Measurements from ENCODE around the gene ZNF587.
A peak's percentile ranks its signal among the peaks of the same experiment; 100 is the strongest.
"Not testable (repeated sequence)": the region's sequence is repeated elsewhere in the genome, so short reads cannot be mapped to it uniquely, and the experiment has no call there.

The ZNF587 gene

DNA sequence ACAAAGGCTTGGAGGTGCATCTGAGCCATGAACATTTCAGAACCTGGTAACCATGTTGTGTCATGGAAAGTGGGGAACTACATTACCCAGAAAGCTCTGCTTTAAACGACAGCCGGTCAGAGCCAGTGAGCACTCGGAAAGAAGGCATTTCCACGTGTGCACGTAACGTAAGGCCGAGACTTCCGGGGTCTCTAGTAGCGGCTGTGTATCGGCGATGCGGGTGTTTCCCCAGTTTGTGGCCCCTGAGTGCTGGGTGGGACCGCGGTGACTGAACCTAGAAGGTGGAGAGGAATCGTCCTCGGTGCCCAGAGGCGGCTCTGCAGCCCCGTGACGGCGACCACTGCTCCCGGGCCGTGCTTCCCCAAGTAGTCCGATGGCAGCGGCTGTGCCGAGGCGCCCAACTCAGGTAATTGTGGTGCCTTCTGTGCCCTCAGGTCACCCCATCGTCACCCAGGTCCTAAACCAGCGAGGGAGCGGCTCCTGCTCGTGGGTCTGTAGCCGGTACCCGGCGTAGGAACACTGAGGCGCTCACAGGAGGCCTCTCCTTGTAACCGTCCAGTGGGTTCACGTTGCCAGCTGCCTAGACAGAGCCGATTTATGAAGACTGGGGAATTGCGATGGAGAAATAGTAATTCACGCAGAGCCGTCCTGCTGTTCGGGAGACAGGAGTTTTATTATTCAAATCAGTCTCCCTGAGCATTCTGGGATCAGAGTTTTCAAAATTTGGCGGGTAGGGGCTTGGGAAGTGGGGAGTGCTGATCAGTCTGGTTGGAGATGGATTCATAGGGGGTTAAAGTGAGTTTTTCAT is at the start of gene ZNF587:
TSS of gene ZNF587 (plus strand) at position 194 of the 808 bp plus-strand sequence. CDS start at position 374, 180 bp downstream.
- peak; percentile 76 for DNase-seq (ENCODE audit: low read depth)

DNA sequence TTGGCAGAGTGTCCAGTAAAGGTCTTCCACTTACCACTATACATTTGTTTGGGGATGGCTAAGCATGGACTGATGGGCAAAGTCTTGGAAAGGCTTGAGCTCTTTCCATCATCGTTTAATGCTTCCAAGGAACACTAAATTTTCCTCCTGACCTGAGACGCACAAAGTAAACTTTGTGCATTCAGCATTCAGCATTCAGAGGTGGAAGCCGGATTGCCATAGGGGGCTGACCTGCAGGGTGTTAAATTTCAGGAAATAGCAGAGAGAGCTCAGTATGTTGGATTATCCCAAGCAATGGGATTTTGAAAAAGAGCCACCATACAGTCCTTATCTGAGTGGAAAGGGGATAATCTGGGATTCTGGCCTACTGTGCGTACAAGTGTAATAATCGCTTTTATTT is 49.0 kb upstream of the ZNF587 start:
- no peak for DNase-seq (ENCODE audit: low read depth)

- DNase-seq (ENCODE audit: low read depth): no peak
Measured at GRCh38 chr19:57802269-57802668, 47.4 kb upstream of the ZNF587 start.

GRCh38 chr19:57803265-57803593 is 46.4 kb upstream of the ZNF587 start:
- DNase-seq (ENCODE audit: low read depth): no peak

DNA sequence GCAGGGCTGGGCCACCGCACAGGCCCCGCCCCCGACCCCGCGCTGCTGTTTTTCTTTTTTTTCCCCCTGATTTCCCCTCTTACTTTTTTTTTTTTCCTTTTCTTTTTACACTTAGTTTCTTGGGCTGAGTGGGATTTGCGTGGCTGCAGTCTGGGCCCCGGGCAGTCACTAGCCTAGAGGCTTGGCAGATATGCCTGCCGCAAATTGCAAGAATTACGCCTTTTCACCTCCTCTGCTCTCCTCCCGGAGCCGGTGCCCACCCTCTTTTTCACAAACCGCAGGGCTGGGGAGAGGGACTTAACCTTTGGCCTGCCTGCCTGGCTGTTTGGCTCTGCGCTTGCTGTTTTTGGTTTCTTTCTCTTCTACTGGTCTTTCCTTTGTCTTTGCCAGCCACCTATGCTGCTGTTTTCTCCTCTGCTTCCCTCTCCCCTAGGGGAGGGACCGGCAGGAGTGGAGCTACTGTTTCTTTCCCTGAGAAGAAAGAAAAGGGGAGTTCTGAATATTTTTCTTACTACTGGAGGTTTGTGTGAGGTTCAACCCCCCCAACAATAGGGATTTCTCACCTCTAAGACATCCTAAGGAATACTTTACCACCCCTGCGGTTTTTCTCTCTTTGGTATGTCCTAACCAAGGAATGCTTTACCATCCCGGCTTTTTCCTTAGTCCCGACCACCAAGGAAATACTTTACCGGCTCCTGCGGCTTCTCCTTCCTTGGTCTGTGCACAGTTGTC is 45.9 kb upstream of the ZNF587 start:
- peak; percentile 36 for DNase-seq (ENCODE audit: low read depth)

- DNase-seq (ENCODE audit: low read depth): peak; percentile 29
Measured at GRCh38 chr19:57807541-57807940, 42.1 kb upstream of the ZNF587 start.

- not testable (repeated sequence) for DNase-seq (ENCODE audit: low read depth)
Measured at GRCh38 chr19:57810410-57811295, 39.0 kb upstream of the ZNF587 start.

- no peak for DNase-seq (ENCODE audit: low read depth)
Measured at GRCh38 chr19:57812226-57812625, 37.4 kb upstream of the ZNF587 start.

DNA sequence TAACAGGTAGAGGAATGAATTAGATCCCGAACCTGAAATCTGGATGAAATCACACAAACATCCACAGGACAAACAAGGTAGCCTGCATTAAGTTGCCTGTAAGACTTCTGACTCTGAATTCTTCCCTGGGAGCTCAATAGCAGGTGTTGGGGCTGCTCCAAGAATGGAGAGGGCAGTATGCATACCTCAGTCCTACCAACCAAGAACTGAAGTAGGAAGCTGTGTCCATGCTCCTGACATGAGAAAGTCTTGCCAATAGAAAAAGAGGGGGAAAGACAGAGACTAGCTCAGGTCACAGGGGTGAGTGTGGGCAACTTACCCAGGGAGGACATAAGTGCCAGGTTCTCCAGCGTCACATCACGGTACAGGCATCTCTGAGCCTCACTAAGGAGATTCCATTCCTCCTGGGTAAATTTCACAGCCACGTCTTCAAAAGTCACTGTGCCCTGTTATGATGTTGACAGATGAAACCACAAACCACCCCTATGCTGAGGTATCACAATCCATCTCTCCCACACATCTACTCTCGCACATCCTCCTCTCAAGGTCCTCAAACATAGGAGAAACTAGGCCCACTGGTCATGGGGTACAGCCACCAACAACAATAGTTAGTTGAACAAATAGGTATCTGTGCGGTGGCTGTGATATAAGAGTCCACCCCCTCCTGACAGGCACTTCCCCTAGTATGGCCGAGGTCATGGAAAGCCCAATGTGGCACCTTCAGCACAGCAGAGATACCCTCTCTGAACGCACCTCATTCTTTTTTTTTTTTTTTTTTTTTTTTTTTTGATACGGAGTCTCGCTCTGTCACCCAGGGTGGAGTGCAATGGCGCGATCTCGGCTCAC is 36.5 kb upstream of the ZNF587 start:
- DNase-seq (ENCODE audit: low read depth): not testable (repeated sequence)

DNA sequence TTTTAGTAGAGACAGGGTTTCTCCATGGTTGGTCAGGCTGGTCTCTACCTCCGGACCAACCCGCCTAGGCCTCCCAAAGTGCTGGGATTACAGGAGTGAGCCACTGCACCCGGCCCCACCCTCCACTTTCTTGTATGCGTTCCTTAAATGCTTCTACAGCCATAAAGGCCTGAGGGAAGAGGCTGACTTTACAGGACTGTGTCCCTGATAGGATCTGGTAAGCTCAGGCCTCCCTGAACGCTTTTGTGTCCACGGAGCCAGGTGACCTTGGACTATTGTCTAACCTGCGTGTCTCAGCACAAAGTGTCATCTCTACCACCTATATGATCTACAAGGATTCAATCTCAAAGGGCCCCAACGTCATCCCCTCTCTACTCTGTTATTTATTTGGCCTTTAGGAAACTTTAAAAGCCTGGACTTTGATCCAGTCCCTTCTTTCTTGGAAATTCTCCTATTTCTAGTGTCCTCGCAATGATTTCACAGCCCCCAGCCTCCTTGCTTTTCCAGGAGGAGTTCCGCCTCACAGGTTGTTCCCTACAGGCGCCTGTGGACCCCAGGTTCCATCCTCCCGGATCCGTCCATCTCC is 35.6 kb upstream of the ZNF587 start:
- no peak for DNase-seq (ENCODE audit: low read depth)

GRCh38 chr19:57814505-57815246 is 35.0 kb upstream of the ZNF587 start, which contains the start of gene ZNF552:
TSS of gene ZNF552 (minus strand) at chr19:57814913. CDS start at chr19:57814743, 170 bp downstream.
- peak; percentile 85 for DNase-seq (ENCODE audit: low read depth)

- DNase-seq (ENCODE audit: low read depth): no peak
Measured at GRCh38 chr19:57815247-57816075, 34.2 kb upstream of the ZNF587 start.

- DNase-seq (ENCODE audit: low read depth): no peak
Measured at GRCh38 chr19:57816652-57817051, 33.0 kb upstream of the ZNF587 start.

DNA sequence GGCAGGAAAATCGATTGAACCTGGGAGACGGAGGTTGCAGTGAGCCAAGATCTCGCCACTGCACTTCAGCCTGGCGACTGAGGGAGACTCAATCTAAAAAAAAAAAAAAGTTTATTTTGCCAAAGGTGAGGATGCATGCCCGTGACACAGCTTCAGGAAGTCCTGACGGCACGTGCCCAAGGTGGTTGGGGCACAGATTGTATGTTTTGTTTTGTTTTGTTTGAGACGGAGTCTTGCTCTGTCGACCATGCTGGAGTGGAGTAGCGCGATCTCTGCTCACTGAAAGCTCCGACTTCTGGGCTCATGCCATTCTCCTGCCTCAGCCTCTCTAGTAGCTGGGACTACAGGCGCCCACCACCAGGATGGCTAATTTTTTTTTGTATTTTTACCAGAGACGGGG is 31.7 kb upstream of the ZNF587 start:
- DNase-seq (ENCODE audit: low read depth): no peak

- DNase-seq (ENCODE audit: low read depth): no peak
Measured at GRCh38 chr19:57818378-57818777, 31.3 kb upstream of the ZNF587 start.

- peak; percentile 90 for DNase-seq (ENCODE audit: low read depth)
Measured at GRCh38 chr19:57819475-57820148, 30.0 kb upstream of the ZNF587 start.

- DNase-seq (ENCODE audit: low read depth): no peak
Measured at GRCh38 chr19:57820599-57820998, 29.1 kb upstream of the ZNF587 start.

DNA sequence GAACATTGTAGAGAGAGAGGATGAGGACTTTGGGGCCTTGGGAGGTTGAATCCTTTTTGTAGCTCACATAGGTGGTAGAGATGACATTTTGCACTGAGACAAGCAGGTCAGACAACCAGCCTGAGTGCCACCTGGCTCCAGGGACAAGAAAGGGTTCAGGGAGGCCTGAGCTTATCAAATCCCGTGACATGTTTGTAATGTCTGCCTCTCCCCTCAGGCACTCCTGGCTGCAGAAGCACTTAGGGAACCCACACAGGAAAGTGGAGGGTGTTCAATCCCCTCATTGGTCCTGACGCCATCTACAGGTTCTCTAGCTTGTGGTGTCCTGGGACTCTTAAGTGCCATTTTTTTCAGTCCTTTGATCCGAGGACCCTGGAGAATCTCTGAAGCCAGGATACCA is 28.6 kb upstream of the ZNF587 start:
- DNase-seq (ENCODE audit: low read depth): not testable (repeated sequence)

DNA sequence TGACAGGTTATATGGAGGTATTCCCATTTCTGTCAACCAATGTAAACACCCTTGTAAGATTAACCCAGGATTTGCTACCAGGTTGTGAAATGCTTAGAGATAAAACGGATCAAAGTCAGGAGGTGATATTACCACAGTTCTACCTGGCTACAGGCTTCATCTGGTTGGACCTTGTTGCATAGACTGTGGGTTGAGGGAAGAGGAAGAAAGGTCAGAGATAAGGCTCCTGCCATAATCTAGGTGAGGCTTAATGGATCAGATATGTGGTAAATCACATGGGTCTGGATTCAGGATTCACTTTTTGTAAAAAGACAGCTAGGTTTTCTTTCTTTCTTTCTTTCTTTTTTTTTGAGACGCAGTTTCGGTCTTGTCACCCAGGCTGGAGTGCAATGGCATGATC is 28.2 kb upstream of the ZNF587 start:
- DNase-seq (ENCODE audit: low read depth): not testable (repeated sequence)
